Epithelial cell of proximal tubule (primary cell): ENCODE measurements around the gene CDH18. TPM values are rescaled to one million over a fixed set of nuclear protein-coding genes. Genes with fewer than 3 reads are reported as not detected.

Experiments
- DNase-seq: peaks from one replicate; pipeline ENCODE4 v3.0.0-alpha.2; 2011; ENCODE audit warnings: low read depth
- H3K4me3 ChIP-seq: 2 replicates; pipeline ENCODE4 v1.5.1; 2011; ENCODE audit warnings: low read depth, mild to moderate bottlenecking, low read length
- total RNA-seq: library from RNA; depleted of rRNA; stranded (reverse); fragments of >200 nt; gene quantifications from 2 replicates; pipeline ENCODE4 v1.2.3, GENCODE V29; 2015
- TF ChIP-seq, protein P1 (sequence below): conservative IDR thresholded peaks from 2 replicates; pipeline ENCODE4 v1.5.1; 2012; ENCODE audit warnings: low read depth, mild to moderate bottlenecking, low read length

CDH18 gene
- total RNA-seq, 1 donor from 2014 or later, result not detected

DNA sequence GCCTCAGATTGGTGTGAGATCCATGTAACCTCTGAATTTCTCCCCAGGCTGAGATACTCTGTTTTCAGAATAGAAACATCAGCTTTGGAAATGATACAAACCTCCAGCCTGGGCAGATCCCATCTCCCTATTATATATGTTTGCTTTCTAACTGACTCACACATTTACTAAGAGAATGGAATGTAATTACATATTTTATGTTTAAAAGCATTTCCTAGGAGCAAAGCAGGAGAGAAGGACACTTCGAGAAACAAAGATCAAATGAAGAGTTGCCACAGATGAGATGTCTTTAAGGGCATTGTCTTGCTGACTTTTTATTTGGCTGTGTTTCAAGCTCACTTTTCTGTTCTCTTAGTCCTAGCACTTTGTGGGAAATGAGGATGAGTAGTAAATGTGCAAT, 96.3 kb downstream of the CDH18 start:
- TF ChIP-seq, protein P1, sequence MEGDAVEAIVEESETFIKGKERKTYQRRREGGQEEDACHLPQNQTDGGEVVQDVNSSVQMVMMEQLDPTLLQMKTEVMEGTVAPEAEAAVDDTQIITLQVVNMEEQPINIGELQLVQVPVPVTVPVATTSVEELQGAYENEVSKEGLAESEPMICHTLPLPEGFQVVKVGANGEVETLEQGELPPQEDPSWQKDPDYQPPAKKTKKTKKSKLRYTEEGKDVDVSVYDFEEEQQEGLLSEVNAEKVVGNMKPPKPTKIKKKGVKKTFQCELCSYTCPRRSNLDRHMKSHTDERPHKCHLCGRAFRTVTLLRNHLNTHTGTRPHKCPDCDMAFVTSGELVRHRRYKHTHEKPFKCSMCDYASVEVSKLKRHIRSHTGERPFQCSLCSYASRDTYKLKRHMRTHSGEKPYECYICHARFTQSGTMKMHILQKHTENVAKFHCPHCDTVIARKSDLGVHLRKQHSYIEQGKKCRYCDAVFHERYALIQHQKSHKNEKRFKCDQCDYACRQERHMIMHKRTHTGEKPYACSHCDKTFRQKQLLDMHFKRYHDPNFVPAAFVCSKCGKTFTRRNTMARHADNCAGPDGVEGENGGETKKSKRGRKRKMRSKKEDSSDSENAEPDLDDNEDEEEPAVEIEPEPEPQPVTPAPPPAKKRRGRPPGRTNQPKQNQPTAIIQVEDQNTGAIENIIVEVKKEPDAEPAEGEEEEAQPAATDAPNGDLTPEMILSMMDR, result no peak
- no peak for DNase-seq
- no peak overlapping the region for H3K4me3 ChIP-seq

DNA sequence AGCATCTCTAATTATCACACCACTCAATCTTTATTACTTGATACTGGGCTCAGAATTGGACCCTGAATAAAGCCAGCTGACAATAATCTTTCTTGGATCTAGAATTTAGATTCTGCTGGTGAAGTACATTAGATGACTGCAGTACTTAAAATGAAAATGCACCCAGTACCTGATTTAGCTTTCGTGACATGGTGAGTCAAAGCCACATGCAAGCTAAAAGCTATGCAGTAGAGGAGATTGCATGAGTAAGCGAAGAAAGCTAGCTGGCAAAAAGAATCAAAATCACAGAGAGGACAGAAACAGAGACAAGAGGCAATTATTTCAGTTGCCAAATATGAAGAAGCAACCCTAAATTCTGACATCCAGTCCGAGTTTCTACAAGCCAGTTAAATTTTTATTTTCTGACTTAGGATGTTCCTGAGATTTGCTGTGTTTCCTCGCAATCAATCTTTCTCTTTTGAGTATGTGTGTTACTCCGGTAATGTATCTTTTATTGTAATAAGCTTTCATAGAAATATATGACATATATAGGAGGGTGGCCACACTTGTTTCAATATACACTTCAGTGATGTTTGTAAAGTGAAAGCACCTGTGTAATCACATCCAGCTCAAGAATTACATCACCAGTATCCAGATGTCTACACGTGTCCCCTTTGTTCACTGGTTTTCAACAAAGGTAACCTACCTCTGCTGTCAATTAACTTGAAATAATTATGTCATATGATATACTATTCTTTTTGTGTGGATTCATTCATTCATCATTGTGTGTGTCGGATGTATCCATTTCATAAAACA, 101.7 kb downstream of the CDH18 start:
- H3K4me3 ChIP-seq, result no peak overlapping the region
- TF ChIP-seq, protein P1, result no peak
- no peak for DNase-seq

DNA sequence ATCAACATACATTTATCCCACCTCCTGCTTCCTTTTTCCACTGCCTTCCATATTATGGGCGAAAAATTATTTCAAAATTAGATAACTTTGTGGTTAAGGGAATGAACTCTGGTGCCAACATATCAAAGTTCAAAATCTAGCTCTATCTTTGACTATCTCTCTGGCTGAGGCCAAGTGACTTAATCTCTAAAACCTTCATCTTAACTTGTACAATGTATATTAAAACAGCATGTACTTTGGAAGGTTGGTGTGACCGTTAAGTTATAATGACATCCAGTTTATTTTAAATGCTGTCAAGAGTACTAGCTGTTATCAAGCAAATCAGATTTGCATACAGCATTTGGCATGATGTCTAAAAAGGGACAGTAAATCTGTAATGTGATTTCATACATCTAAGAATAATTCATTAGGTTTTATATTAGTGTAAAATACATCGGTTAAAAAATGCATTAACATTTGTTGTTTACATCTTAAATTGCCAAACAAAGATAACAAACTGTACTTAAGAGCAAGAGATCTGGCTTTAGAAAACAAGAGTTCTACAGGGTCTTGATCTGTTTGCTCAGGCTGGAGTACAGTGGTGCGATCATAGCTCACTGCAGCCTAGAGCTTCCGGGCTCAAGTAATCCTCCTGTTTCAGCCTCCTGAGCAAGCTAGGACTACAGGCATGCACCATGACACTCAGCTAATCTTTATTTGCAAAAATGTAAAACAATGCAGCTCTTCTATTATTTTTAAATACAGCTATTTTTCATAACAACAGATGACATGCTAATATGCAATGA, 102.8 kb downstream of the CDH18 start:
- no peak overlapping the region for H3K4me3 ChIP-seq
- TF ChIP-seq, protein P1, result no peak
- no peak for DNase-seq

DNA sequence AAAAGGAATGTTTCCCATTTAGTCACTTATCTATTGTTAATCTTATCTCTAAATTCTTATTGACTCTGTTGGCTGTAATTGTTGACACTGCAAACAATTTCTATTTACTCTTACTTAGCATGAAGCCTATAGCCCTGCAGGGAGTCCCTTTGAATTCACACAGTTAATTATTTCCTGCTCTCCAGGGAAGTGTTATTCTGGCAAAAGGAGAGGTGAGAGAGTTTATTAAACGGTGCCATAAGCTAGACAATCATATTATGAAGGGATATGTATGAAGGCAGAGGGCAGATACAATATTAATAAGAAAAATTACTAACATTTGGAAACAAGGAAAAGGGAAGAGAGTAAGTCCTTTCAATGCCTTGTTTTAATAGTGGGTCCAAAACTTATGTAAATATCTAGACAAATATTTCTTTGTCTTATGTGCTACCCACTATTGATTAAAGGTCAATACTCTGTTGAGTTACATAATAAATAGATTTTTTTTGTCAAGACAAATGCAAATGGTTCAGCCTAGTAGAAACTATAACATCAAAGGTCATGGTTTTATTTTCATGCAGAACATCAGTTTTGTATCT, 107.1 kb downstream of the CDH18 start:
- DNase-seq, result no peak
- TF ChIP-seq, protein P1, result no peak
- no peak overlapping the region for H3K4me3 ChIP-seq

DNA sequence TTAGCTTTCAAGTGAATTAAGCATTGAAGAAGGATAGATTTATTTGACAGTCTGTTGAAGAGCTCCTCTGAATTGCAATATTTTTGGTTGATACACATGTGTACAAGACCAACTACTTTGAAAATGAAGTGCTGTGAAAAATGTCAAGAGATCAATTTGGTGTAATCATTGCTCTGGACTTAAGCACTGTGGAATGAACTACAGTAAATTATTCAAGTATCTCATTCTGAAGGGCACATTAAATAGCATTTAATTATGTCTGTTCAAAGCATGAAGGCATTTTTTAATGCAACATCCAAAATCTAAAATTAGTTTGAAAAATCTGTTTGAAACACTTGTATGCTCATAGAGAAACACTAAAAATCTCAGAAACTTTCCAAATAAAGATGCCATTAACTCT, 107.5 kb downstream of the CDH18 start:
- TF ChIP-seq, protein P1, result no peak
- no peak for DNase-seq
- H3K4me3 ChIP-seq, result no peak overlapping the region

DNA sequence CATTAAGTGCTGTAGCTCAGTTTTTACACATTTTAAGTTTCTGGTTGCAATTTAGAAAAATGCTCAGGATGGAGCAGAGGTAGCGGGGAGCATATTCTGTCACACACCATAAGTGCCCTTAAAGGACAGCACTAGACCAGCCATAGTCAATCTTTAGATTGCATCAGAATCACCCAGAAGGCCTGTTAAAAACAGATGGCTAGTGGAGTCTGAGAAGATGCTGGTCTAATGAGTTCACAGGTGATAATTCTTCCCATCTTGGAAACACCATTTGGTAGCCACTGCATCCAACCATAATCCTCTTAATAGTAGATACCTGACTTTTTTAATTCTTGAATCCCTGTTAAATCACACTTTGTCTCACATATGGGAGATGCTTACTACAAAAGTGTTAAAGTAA, 113.2 kb downstream of the CDH18 start:
- TF ChIP-seq, protein P1, result no peak
- no peak overlapping the region for H3K4me3 ChIP-seq
- DNase-seq, result no peak
